GM21360 (cell line): ENCODE results near the gene DNASE1L3.

Source experiments
- ATAC-seq: cut with Tn5 transposase; IDR thresholded peaks from one replicate; pipeline ENCODE4 v1.9.1; 2021; ENCODE audit warnings: mild to moderate bottlenecking, moderate library complexity; ENCODE audit not compliant: unreplicated experiment

Gene DNASE1L3

GRCh38 chr3:58180099-58180880 is 30.5 kb downstream of the DNASE1L3 start:
- no peak for ATAC-seq

- ATAC-seq, result no peak
Measured at GRCh38 chr3:58179235-58180098, 31.3 kb downstream of the DNASE1L3 start.

GRCh38 chr3:58178528-58179234 is 32.1 kb downstream of the DNASE1L3 start:
- no peak for ATAC-seq

- peak; percentile 89 for ATAC-seq
Measured at GRCh38 chr3:58177747-58178527, 32.8 kb downstream of the DNASE1L3 start.

- no peak for ATAC-seq
Measured at GRCh38 chr3:58176827-58177489, 33.8 kb downstream of the DNASE1L3 start.

- ATAC-seq, result no peak
Measured at GRCh38 chr3:58176185-58176530, 34.6 kb downstream of the DNASE1L3 start.

GRCh38 chr3:58175437-58176184 is 35.2 kb downstream of the DNASE1L3 start:
- ATAC-seq, result no peak

GRCh38 chr3:58175187-58175436 is 35.7 kb downstream of the DNASE1L3 start:
- no peak for ATAC-seq

- ATAC-seq, result no peak
Measured at GRCh38 chr3:58173669-58174398, 36.9 kb downstream of the DNASE1L3 start.

- no peak for ATAC-seq
Measured at GRCh38 chr3:58173029-58173668, 37.6 kb downstream of the DNASE1L3 start.

GRCh38 chr3:58171126-58171525 is 39.6 kb downstream of the DNASE1L3 start:
- ATAC-seq, result no peak

GRCh38 chr3:58170376-58170775 is 40.4 kb downstream of the DNASE1L3 start:
- ATAC-seq, result no peak

- no peak for ATAC-seq
Measured at GRCh38 chr3:58169371-58169770, 41.4 kb downstream of the DNASE1L3 start.

GRCh38 chr3:58168498-58168897 is 42.3 kb downstream of the DNASE1L3 start:
- no peak for ATAC-seq

- no peak for ATAC-seq
Measured at GRCh38 chr3:58167431-58168351, 43.1 kb downstream of the DNASE1L3 start.

GRCh38 chr3:58164906-58165821 is 45.6 kb downstream of the DNASE1L3 start:
- ATAC-seq, result no peak
